Fibroblast of pulmonary artery (primary cell): ENCODE data around the gene LIMK2.
A peak's percentile ranks its signal among the peaks of the same experiment; 100 is the strongest.
"Not testable (repeated sequence)": the region's sequence is repeated elsewhere in the genome, so short reads cannot be mapped to it uniquely, and the experiment has no call there.

Experiments
- DNase-seq: peaks from one replicate; pipeline ENCODE4 v3.0.0-alpha.2; 2010; ENCODE audit warnings: low read depth
- H3K4me3 ChIP-seq: replicated peaks from 2 replicates; pipeline ENCODE4 v1.5.1; 2011; ENCODE audit warnings: low read depth, mild to moderate bottlenecking, control low read depth, low read length, moderate library complexity
- TF ChIP-seq, protein P1 (sequence below): IDR thresholded peaks from 2 replicates; pipeline ENCODE4 v1.5.1; 2011; ENCODE audit warnings: mild to moderate bottlenecking, control low read depth, low read length, inconsistent platforms; ENCODE audit errors: missing control alignments

LIMK2 gene

DNA sequence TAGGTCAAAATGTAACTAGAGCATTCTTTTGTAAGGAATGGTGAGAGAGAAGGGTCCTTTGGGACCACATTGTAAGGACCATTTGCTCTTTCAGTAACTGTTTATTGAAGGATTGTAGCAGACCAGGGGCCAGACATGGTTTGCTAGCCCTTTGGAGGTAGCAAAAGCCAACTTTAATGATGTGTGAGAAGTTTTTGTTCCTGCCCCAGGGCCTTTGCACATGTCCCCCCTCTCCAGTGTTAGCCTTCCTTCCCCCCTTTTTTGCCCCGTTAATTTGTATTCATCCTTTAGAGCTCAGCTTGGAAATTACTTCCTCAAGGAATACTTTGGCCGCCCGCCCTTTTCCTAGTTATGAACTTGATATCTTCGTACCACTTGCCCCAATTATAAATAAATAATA is 9.0 kb downstream of the LIMK2 start:
- H3K4me3 ChIP-seq, result no peak overlapping the region
- DNase-seq, result no peak
- TF ChIP-seq, protein P1, sequence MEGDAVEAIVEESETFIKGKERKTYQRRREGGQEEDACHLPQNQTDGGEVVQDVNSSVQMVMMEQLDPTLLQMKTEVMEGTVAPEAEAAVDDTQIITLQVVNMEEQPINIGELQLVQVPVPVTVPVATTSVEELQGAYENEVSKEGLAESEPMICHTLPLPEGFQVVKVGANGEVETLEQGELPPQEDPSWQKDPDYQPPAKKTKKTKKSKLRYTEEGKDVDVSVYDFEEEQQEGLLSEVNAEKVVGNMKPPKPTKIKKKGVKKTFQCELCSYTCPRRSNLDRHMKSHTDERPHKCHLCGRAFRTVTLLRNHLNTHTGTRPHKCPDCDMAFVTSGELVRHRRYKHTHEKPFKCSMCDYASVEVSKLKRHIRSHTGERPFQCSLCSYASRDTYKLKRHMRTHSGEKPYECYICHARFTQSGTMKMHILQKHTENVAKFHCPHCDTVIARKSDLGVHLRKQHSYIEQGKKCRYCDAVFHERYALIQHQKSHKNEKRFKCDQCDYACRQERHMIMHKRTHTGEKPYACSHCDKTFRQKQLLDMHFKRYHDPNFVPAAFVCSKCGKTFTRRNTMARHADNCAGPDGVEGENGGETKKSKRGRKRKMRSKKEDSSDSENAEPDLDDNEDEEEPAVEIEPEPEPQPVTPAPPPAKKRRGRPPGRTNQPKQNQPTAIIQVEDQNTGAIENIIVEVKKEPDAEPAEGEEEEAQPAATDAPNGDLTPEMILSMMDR, result no peak

DNA sequence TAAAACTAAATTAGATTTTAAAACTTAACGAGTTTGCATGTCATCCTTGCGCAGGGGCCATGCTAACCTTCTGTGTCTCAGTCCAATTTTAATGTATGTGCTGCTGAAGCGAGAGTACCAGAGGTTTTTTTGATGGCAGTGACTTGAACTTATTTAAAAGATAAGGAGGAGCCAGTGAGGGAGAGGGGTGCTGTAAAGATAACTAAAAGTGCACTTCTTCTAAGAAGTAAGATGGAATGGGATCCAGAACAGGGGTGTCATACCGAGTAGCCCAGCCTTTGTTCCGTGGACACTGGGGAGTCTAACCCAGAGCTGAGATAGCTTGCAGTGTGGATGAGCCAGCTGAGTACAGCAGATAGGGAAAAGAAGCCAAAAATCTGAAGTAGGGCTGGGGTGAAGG is 10.6 kb downstream of the LIMK2 start:
- H3K4me3 ChIP-seq, result no peak overlapping the region
- TF ChIP-seq, protein P1, result no peak
- DNase-seq, result no peak

DNA sequence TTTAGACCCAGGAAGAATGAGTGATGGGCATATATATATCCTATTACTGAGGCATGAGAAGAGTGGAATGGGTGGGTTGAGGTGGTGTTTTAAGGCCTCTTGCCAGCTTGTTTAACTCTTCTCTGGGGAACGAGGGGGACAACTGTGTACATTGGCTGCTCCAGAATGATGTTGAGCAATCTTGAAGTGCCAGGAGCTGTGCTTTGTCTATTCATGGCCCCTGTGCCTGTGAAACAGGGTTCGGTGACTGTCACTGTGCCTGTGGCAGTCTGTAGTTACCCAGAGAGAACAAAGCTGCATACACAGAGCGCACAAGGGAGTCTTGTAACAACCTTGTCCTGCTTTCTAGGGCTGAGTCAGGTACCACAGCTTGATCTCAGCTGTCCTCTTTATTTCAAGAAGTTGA is 11.7 kb downstream of the LIMK2 start:
- no peak overlapping the region for H3K4me3 ChIP-seq
- TF ChIP-seq, protein P1, result no peak
- DNase-seq, result no peak

DNA sequence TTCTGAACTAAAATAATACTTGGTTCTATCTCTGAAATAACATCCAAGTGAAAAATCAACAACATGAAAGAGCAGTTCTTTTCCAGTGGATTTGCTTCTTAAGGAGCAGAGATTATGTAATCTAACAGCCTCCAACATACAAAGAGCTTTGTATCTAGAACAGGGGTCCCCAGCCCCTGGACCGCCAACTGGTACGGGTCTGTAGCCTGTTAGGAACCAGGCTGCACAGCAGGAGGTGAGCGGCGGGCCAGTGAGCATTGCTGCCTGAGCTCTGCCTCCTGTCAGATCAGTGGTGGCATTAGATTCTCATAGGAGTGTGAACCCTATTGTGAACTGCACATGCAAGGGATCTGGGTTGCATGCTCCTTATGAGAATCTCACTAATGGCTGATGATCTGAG is 12.6 kb downstream of the LIMK2 start:
- DNase-seq, H3K4me3 ChIP-seq: not testable (repeated sequence)

DNA sequence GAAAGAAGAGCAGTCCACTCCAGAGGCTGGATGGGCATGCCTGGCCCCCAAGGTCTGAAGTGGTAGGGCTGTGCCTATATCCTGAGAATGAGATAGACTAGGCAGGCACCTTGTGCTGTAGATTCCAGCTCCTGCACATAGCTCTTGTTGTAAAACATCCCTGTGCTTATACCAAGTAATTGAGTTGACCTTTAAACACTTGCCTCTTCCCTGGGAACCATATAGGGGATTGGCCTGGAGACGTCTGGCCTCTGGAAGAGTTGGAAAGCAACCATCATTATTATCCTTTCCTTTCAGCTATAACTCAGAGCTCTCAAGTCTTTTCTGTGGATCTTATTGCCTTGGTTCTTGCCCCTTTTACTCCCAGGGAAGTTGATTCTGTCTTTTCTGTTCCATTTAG is 15.1 kb downstream of the LIMK2 start:
- DNase-seq, result no peak
- no peak overlapping the region for H3K4me3 ChIP-seq
- TF ChIP-seq, protein P1, result no peak

DNA sequence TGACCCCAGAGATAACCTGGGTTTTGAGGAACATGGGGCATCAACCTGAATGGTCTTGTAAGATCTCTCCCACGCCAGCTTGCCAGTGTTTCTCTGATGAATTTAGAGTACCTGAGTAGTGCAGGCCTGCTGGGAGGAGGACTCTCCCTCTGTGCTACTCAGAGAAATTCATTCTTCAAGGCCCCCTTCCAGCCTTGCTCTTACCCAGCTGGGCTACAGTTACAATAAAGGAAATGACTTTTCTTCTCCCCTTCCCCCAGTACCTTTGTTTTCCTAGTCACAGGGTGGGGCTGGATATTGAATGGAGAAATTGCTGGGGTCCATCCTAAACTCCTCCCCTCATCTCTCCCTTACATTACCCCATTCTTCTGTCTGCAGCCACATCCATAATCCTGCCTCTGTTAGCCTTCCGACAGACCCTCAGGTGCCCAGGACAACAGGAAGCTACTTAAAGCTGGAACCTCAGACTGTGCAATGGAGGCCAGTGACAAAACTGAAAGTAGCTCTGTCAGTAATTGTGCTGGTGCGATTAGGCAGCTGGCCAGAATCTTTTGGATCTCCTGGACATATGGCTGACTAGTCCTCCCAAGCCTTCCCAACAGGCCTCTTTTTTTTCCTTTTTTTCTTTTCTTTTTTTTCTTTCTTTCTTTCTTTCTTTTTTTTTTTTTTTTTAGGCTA is 17.4 kb downstream of the LIMK2 start:
- TF ChIP-seq, protein P1, result no peak
- DNase-seq, result peak; percentile 58
- no peak overlapping the region for H3K4me3 ChIP-seq

DNA sequence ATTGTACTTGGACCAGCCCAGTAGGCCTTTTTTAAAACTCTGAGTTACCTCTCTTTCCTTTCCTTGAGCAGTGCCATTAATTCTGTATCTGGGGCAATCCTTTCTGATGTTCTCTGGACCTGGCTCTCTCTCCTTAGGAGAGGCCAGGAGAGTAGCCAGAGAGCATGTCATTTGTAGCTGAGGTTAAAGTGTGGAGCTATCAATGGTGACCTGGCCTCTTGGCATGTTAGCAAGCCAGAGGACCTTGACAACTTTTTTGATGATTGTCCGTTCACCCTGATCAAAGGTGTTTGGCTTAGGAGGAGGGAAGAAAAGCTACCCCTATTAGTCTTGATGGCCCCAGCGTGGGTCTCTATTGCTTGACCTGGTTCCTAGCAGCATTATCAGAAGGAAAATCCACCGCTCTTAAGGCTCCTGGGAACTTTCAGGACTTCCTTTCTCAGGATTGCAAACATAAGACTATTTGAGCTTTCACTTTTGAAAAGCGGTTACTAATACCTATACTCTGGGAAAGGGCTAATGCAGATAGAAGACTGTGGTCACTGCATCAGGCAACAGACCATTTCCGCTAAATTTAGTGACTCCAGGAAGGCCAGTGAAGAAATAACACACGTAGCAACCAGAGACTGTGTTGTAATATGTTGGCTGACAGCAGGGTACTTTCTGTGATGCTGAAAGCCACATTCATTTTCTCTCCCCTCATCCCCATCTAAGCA is 18.2 kb downstream of the LIMK2 start:
- peak; percentile 71 for DNase-seq
- no peak overlapping the region for H3K4me3 ChIP-seq
- TF ChIP-seq, protein P1, result no peak
